Measurements from ENCODE around the gene CDK6. TPM values are rescaled to one million over a fixed set of nuclear protein-coding genes. Genes with fewer than 3 reads are reported as not detected.

Gene CDK6
- total RNA-seq, 1 experiment from 2014 or later: 175 TPM

DNA sequence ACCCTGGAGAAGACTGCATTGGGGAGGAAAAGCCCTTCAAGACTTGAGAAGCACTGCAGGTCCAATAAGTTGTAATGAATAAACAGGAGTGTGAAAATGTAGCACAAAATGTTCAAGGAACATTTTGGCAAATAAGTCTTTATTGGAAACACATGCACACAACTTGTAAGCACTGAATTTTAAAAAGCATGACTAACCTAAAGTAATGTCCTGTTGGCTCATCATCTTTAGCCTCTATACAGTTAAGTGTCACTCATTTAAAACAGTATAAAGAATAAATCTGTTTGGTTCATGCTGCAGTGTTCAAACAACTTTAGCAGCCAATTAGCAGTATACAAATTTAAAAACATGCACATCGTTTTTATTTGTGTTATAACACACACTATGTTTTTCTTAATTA is 108.6 kb downstream of the CDK6 start:
- POLR2A ChIA-PET: no interaction called here
- peaks cover 49% of the 10 kb centered on the region for H3K36me3 Mint-ChIP-seq (ENCODE audit: insufficient read depth, unreplicated experiment)
- intact Hi-C loops (cut with micrococcal nuclease; ENCODE audit: unreplicated experiment): no loop called here
- BruUV-seq (replicated peaks): no TSS peak
- no peaks in the 10 kb centered on the region for H3K27me3 Mint-ChIP-seq (ENCODE audit: insufficient read depth, unreplicated experiment)
- DNase-seq: no peak
- no peaks in the 10 kb centered on the region for H3K9me3 Mint-ChIP-seq (ENCODE audit: unreplicated experiment)
- CTCF ChIA-PET: no interaction called here
- peaks cover 7% of the 10 kb centered on the region for H3K36me3 ChIP-seq (ENCODE audit: control insufficient read depth, insufficient read depth, low read length)
- H3K4me3 ChIP-seq (ENCODE audit: low read depth, low read length): no peak overlapping the region
- no peak overlapping the region for H3K4me3 Mint-ChIP-seq (ENCODE audit: unreplicated experiment)
- no peaks in the 10 kb centered on the region for H3K9me3 ChIP-seq
- H3K27ac Mint-ChIP-seq (ENCODE audit: unreplicated experiment): peak overlapping the region; percentile 48
- H3K27me3 ChIP-seq (replicated peaks; ENCODE audit: control insufficient read depth, insufficient read depth, low read length): no peaks in the 10 kb centered on the region
- TF ChIP-seq CTCF (IDR thresholded peaks at IDR 0.05; ENCODE audit: insufficient read depth in 1 of 2, low read depth in 1 of 2, low read length in 1 of 2, severe bottlenecking in 1 of 2, unreplicated experiment in 1 of 2): no peak
- no peaks in the 10 kb centered on the region for H3K4me1 Mint-ChIP-seq (ENCODE audit: low read depth, unreplicated experiment)
- no peaks in the 10 kb centered on the region for H3K4me1 ChIP-seq

DNA sequence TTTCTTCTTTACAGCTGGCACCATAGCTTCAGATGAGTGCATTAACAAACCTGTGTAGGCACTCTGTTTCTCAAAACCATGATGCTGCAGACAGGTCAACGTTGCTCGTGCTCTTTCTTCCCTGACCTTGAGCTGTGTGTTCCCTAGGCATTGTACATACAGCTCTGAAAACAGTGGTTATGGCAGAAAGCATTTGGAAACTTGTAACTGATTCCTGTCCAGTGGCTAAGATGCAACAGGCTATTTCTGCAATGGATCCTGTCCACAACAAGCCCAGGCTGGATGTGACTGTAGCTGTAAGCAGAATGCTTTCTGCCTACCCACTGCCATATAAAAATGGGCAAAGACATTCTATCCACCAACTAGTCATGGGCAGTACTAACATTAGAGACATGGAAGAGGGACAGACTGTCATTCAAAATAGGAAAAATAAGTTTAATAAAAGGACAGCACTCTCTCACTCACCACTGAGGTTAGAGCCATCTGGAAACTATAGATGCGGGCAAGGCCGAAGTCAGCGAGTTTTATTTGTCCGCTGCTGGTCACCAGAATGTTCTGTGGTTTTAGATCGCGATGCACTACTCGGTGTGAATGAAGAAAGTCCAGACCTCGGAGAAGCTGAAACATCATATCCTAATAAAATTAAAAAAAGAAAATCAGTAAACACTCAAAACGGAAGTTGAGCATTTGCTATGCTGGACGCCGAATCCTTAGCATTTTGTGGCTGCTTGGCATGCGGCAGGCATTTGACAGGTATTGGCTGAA is 111.0 kb downstream of the CDK6 start:
- H3K9me3 Mint-ChIP-seq (ENCODE audit: unreplicated experiment): no peaks in the 10 kb centered on the region
- intact Hi-C loops (cut with micrococcal nuclease; ENCODE audit: unreplicated experiment): no loop called here
- no peaks in the 10 kb centered on the region for H3K9me3 ChIP-seq
- TF ChIP-seq CTCF (IDR thresholded peaks at IDR 0.05; ENCODE audit: insufficient read depth in 1 of 2, low read depth in 1 of 2, low read length in 1 of 2, severe bottlenecking in 1 of 2, unreplicated experiment in 1 of 2): no peak
- H3K4me3 ChIP-seq (ENCODE audit: low read depth, low read length): no peak overlapping the region
- H3K4me3 Mint-ChIP-seq (ENCODE audit: unreplicated experiment): no peak overlapping the region
- no peak for DNase-seq
- no TSS peak for BruUV-seq (replicated peaks)
- no peak overlapping the region for H3K27ac Mint-ChIP-seq (ENCODE audit: unreplicated experiment)
- peaks cover 7% of the 10 kb centered on the region for H3K4me1 Mint-ChIP-seq (ENCODE audit: low read depth, unreplicated experiment)
- H3K27me3 ChIP-seq (replicated peaks; ENCODE audit: control insufficient read depth, insufficient read depth, low read length): no peaks in the 10 kb centered on the region
- CTCF ChIA-PET: no interaction called here
- H3K27me3 Mint-ChIP-seq (ENCODE audit: insufficient read depth, unreplicated experiment): no peaks in the 10 kb centered on the region
- no peaks in the 10 kb centered on the region for H3K4me1 ChIP-seq
- H3K36me3 ChIP-seq (ENCODE audit: control insufficient read depth, insufficient read depth, low read length): peaks cover 7% of the 10 kb centered on the region
- POLR2A ChIA-PET: no interaction called here
- H3K36me3 Mint-ChIP-seq (ENCODE audit: insufficient read depth, unreplicated experiment): peaks cover 61% of the 10 kb centered on the region

GRCh38 chr7:92723943-92724342 is 112.4 kb downstream of the CDK6 start:
- BruUV-seq (replicated peaks): no TSS peak
- Histone ChIP-seq H3K4me3 (ENCODE audit: low read depth, low read length) (no peak overlapping the region), H3K36me3 (ENCODE audit: control insufficient read depth, insufficient read depth, low read length) (peaks cover 7% of the 10 kb centered on the region), H3K4me1 (no peaks in the 10 kb centered on the region), H3K9me3 (no peaks in the 10 kb centered on the region), H3K27me3 (replicated peaks; ENCODE audit: control insufficient read depth, insufficient read depth, low read length) (no peaks in the 10 kb centered on the region)
- intact Hi-C loops (cut with micrococcal nuclease; ENCODE audit: unreplicated experiment): no loop called here
- H3K36me3 Mint-ChIP-seq (ENCODE audit: insufficient read depth, unreplicated experiment): peaks cover 66% of the 10 kb centered on the region
- no peaks in the 10 kb centered on the region for H3K9me3 Mint-ChIP-seq (ENCODE audit: unreplicated experiment)
- no peak overlapping the region for H3K27ac Mint-ChIP-seq (ENCODE audit: unreplicated experiment)
- POLR2A ChIA-PET: interaction anchor here (0.6 kb wide), 1 partner anchor 508 kb away, joined by 4 read pairs; no protein-coding TSS in a partner anchor
- H3K27me3 Mint-ChIP-seq (ENCODE audit: insufficient read depth, unreplicated experiment): no peaks in the 10 kb centered on the region
- CTCF ChIA-PET: interaction anchor here (0.7 kb wide), 1 partner anchor 84 kb away, joined by 4 read pairs; no protein-coding TSS in a partner anchor
- H3K4me3 Mint-ChIP-seq (ENCODE audit: unreplicated experiment): no peak overlapping the region
- no peak for TF ChIP-seq CTCF (IDR thresholded peaks at IDR 0.05; ENCODE audit: insufficient read depth in 1 of 2, low read depth in 1 of 2, low read length in 1 of 2, severe bottlenecking in 1 of 2, unreplicated experiment in 1 of 2)
- no peak for DNase-seq
- peaks cover 8% of the 10 kb centered on the region for H3K4me1 Mint-ChIP-seq (ENCODE audit: low read depth, unreplicated experiment)
